GM21737 (cell line): Measurements from ENCODE around the gene LCLAT1.

Experiments used
- ATAC-seq: cut with Tn5 transposase; IDR thresholded peaks from one replicate; pipeline ENCODE4 v1.9.1; 2021; ENCODE audit warnings: mild to moderate bottlenecking, moderate library complexity; ENCODE audit not compliant: unreplicated experiment

Gene LCLAT1

GRCh38 chr2:30447149-30448045, at the start of gene LCLAT1:
LCLAT1 (plus strand) TSS chr2:30447246; CDS start chr2:30525591, 78,345 bp downstream.
- ATAC-seq, result peak; percentile 87

- ATAC-seq, result no peak
These were observed 48.8 kb upstream of the LCLAT1 start for GRCh38 chr2:30398084-30398873.

- no peak for ATAC-seq
These were observed 46.7 kb upstream of the LCLAT1 start for GRCh38 chr2:30400151-30400954.

GRCh38 chr2:30402441-30403182, 44.4 kb upstream of the LCLAT1 start:
- ATAC-seq, result no peak

GRCh38 chr2:30403592-30404312, 43.3 kb upstream of the LCLAT1 start:
- ATAC-seq, result no peak

GRCh38 chr2:30404319-30405259, 42.5 kb upstream of the LCLAT1 start:
- ATAC-seq, result no peak

GRCh38 chr2:30405260-30405605, 41.8 kb upstream of the LCLAT1 start:
- no peak for ATAC-seq

- ATAC-seq, result no peak
These were observed 40.2 kb upstream of the LCLAT1 start for GRCh38 chr2:30406853-30407252.

- ATAC-seq, result no peak
These were observed 38.1 kb upstream of the LCLAT1 start for GRCh38 chr2:30408961-30409387.

- no peak for ATAC-seq
These were observed 36.8 kb upstream of the LCLAT1 start for GRCh38 chr2:30410217-30410616.

GRCh38 chr2:30412047-30412683, 34.9 kb upstream of the LCLAT1 start:
- no peak for ATAC-seq

- no peak for ATAC-seq
These were observed 34.1 kb upstream of the LCLAT1 start for GRCh38 chr2:30412684-30413570.

- ATAC-seq, result no peak
These were observed 32.1 kb upstream of the LCLAT1 start for GRCh38 chr2:30414961-30415360.

GRCh38 chr2:30417253-30417652, 29.8 kb upstream of the LCLAT1 start:
- no peak for ATAC-seq

- ATAC-seq, result no peak
These were observed 25.9 kb upstream of the LCLAT1 start for GRCh38 chr2:30421026-30421603.

- no peak for ATAC-seq
These were observed 25.2 kb upstream of the LCLAT1 start for GRCh38 chr2:30421604-30422443.
